K562 (cell line): ENCODE results near the gene ULK1. TPM values are rescaled to one million over a fixed set of nuclear protein-coding genes. Genes with fewer than 3 reads are reported as not detected.

Experiments used
- ARHGAP35 ChIP-seq: fragments of 450-650 bp; IDR thresholded peaks from 2 replicates; pipeline ENCODE4 v1.6.1; 2018; ENCODE audit not compliant: partially characterized antibody
- BACH1 ChIP-seq: fragments of 200-800 bp; sonication (Bioruptor generic); IDR thresholded peaks from 2 replicates; pipeline ENCODE4 v1.6.1; 2016; ENCODE audit warnings: missing genetic modification characterization, missing compliant biosample characterization
- BRF1 ChIP-seq: IDR thresholded peaks from 3 replicates; pipeline ENCODE4 v1.6.1; 2011; ENCODE audit warnings: borderline replicate concordance, mild to moderate bottlenecking; ENCODE audit not compliant: insufficient read length; ENCODE audit errors: extremely low read depth
- FOXJ2 ChIP-seq: fragments of 200-800 bp; sonication (Bioruptor generic); IDR thresholded peaks from 2 replicates; pipeline ENCODE4 v1.6.1; 2016; ENCODE audit warnings: missing genetic modification characterization, missing compliant biosample characterization
- MECOM ChIP-seq: fragments of 250-450 bp; sonication (Bioruptor Pico); IDR thresholded peaks from 2 replicates; pipeline ENCODE4 v1.8.0; 2022; ENCODE audit warnings: inconsistent platforms
- NFE2 ChIP-seq: IDR thresholded peaks from 2 replicates; pipeline ENCODE4 v1.6.1; 2014; ENCODE audit warnings: antibody characterized with exemption, low read depth
- POLR2AphosphoS2 ChIP-seq: IDR thresholded peaks from 2 replicates; pipeline ENCODE4 v1.6.1; 2012; ENCODE audit warnings: low read length, improper control_type of control experiment
- RBM22 ChIP-seq: fragments of 200-400 bp; formaldehyde crosslinking; IDR thresholded peaks from 2 replicates; pipeline ENCODE4 v1.6.1; 2018; ENCODE audit warnings: low read length, low read depth; ENCODE audit not compliant: poor library complexity, severe bottlenecking
- SIN3A ChIP-seq, 2 experiments: fragments of 150-350 bp in 1 of 2; IDR thresholded peaks; 2 replicates each; pipeline ENCODE4 v1.6.1; 2011 to 2016; ENCODE audit warnings: borderline replicate concordance in 2 of 2, low read depth in 2 of 2, low read length in 2 of 2, mild to moderate bottlenecking in 2 of 2, moderate library complexity in 2 of 2; ENCODE audit not compliant: control insufficient read depth in 1 of 2
- TAF1 ChIP-seq: IDR thresholded peaks from 2 replicates; pipeline ENCODE4 v1.6.1; 2011; ENCODE audit warnings: mild to moderate bottlenecking, low read length, moderate library complexity; ENCODE audit not compliant: insufficient read depth, control insufficient read depth, severe bottlenecking; ENCODE audit errors: extremely low read depth
- ZNF12 ChIP-seq: sonication (generic); formaldehyde crosslinking; IDR thresholded peaks from 2 replicates; pipeline ENCODE4 v1.4.0; 2020; ENCODE audit warnings: mild to moderate bottlenecking, missing genetic modification reagents
- ZNF133 ChIP-seq: fragments of 250-450 bp; sonication (Bioruptor Pico); IDR thresholded peaks from 2 replicates; pipeline ENCODE4 v1.4.0; 2020; ENCODE audit warnings: mild to moderate bottlenecking
- ZNF586 ChIP-seq: fragments of 450-650 bp; formaldehyde crosslinking; conservative IDR thresholded peaks from 2 replicates; pipeline ENCODE4 v1.4.0; 2020; ENCODE audit warnings: mild to moderate bottlenecking, moderate library complexity
- polyA plus RNA-seq, 8 experiments: library from polyadenylated mRNA; depleted of rRNA in 4 of 8; stranded (reverse) in 5 of 8; unstranded in 3 of 8; fragments of >200 nt; fragmentation: Nextera tagmentation in 2 of 8; fragmentation: Illumina TruSeq in 1 of 8; extraction: Ambion mirVana in 2 of 8; extraction: Trizol in 1 of 8; gene quantifications; 2 replicates each; pipeline versions ENCODE4 v1.2.1 to v1.2.3, GENCODE V29; 2011 to 2014; ENCODE audit warnings: inconsistent platforms in 1 of 8, missing spikeins in 1 of 8
- total RNA-seq, 7 experiments: library from RNA; depleted of rRNA in 6 of 7; stranded (reverse); fragments of >200 nt in 6 of 7; fragmentation: Illumina TruSeq in 2 of 7; extraction: Trizol in 2 of 7; gene quantifications; 2 replicates each; pipeline versions ENCODE4 v1.2.1 to v1.2.3, GENCODE V29; 2011 to 2021; ENCODE audit warnings: low replicate concordance in 1 of 7
- TF ChIP-seq, protein P1 (sequence below), 2 experiments: fragments of 450-650 bp; IDR thresholded peaks; 2 replicates each; pipeline ENCODE4 v1.6.1; 2016; ENCODE audit warnings: mild to moderate bottlenecking in 2 of 2, borderline replicate concordance in 1 of 2, low read depth in 1 of 2, moderate library complexity in 1 of 2
- TF ChIP-seq, protein P2 (sequence below): fragments of 250-450 bp; sonication (Bioruptor Pico); IDR thresholded peaks from 2 replicates; pipeline ENCODE4 v1.9.0; 2021; ENCODE audit warnings: mild to moderate bottlenecking
- TF ChIP-seq, protein P3 (sequence below): fragments of 250-450 bp; sonication (Bioruptor Pico); IDR thresholded peaks from 2 replicates; pipeline ENCODE4 v1.4.0; 2020

Gene ULK1
- total and polyA plus RNA-seq, 9 of the 15 experiments (the other 6 are each of a cell fraction or from before 2014, with no cell fraction given) = 0.15 to 29.4 (median 2.5) TPM

DNA sequence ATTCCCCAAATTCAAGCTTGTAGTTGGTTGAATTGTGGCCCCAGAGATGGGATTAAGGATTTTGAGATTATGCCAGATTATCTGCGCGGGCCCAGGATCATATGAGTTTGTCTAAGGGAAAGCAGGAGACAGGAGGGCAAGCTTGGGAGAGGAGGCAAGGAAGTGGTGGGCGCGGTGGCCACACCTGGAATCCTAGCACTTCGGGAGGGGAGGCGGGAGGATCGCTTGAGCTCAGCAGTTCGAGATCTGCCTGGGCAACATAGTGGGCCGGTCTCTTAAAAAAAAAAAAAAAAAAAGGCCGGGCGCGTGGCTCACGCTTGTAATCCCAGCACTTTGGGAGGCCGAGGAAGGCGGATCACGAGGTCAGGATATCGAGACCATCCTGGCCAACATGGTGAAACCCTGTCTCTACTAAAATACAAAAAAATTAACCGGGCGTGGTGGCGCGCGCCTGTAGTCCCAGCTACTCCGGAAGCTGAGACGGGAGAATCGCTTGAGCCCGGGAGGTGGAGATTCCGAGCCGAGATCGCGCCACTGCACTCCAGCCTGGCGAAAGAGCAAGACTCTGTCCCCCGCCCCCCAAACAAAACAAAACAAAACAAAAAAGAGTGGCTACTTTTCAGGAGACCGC, 33.8 kb downstream of the ULK1 start (continued):
- TF ChIP-seq RBM22 = no peak
- TF ChIP-seq TAF1 = peak; percentile 5
- no peak for TF ChIP-seq FOXJ2 (tag)
- TF ChIP-seq, protein P1, sequence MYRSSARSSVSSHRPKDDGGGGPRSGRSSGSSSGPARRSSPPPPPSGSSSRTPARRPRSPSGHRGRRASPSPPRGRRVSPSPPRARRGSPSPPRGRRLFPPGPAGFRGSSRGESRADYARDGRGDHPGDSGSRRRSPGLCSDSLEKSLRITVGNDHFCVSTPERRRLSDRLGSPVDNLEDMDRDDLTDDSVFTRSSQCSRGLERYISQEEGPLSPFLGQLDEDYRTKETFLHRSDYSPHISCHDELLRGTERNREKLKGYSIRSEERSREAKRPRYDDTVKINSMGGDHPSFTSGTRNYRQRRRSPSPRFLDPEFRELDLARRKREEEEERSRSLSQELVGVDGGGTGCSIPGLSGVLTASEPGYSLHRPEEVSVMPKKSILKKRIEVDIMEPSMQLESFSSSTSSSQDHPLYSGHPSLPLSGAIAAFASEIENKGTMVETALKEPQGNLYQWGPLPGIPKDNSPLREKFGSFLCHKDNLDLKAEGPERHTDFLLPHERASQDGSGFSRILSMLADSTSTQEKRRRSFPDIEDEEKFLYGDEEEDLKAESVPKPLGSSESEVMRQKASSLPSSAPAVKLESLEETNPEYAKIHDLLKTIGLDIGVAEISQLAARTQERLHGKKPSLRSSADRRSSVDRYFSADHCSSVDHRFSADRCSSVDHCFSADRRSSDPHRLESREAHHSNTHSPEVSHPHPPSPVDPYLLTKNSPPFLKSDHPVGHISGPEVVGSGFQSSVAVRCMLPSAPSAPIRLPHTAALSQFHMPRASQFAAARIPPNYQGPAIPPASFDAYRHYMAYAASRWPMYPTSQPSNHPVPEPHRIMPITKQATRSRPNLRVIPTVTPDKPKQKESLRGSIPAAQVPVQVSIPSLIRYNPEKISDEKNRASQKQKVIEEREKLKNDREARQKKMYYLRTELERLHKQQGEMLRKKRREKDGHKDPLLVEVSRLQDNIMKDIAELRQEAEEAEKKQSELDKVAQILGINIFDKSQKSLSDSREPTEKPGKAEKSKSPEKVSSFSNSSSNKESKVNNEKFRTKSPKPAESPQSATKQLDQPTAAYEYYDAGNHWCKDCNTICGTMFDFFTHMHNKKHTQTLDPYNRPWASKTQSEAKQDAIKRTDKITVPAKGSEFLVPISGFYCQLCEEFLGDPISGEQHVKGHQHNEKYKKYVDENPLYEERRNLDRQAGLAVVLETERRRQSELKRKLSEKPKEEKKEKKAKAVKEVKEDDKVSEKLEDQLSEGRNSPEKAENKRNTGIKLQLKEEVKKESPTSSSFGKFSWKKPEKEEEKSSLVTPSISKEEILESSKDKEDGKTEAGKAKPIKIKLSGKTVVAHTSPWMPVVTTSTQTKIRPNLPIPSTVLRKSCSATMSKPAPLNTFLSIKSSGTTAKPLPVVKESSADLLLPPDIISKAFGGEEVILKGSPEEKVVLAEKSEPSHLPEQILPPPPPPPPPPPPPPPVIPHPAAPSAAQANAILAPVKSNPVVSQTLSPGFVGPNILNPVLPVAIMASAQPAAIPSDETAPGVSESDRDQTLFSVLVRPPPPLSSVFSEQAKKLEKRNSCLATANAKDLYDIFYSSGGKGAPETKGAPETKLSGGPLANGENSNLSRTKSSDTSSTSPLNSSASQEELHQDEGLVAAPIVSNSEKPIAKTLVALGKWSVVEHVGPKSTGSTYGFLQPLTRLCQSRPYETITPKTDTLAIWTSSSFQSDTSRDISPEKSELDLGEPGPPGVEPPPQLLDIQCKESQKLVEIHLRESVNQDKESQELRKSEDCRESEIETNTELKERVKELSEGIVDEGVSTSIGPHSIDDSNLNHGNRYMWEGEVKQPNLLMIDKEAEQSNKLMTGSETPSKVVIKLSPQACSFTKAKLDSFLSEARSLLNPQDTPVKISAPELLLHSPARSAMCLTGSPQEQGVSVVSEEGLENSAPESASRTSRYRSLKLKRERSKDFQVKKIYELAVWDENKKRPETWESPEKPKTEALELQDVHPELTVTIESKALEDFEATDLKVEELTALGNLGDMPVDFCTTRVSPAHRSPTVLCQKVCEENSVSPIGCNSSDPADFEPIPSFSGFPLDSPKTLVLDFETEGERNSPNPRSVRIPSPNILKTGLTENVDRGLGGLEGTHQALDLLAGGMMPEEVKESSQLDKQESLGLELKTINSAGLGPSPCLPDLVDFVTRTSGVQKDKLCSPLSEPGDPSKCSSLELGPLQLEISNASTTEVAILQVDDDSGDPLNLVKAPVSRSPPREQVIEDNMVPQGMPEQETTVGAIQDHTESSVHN (IDR thresholded peaks at IDR 0.05; ENCODE audit: borderline replicate concordance in 1 of 2, low read depth in 1 of 2) = no peak
- no peak for TF ChIP-seq MECOM
- TF ChIP-seq POLR2AphosphoS2 = no peak
- TF ChIP-seq ARHGAP35 = no peak
- no peak for TF ChIP-seq SIN3A (IDR thresholded peaks at IDR 0.05; ENCODE audit: borderline replicate concordance in 2 of 2, control insufficient read depth in 1 of 2, low read depth in 2 of 2, low read length in 2 of 2)
- TF ChIP-seq BRF1 = no peak
- TF ChIP-seq ZNF586 (CRISPR knock-in tag) = no peak
- no peak for TF ChIP-seq ZNF133
- TF ChIP-seq BACH1 (tag) = no peak
- TF ChIP-seq ZNF12 (CRISPR knock-in tag) = no peak
- TF ChIP-seq, protein P2, sequence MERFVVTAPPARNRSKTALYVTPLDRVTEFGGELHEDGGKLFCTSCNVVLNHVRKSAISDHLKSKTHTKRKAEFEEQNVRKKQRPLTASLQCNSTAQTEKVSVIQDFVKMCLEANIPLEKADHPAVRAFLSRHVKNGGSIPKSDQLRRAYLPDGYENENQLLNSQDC (CRISPR knock-in tag) = no peak
- TF ChIP-seq, protein P3, sequence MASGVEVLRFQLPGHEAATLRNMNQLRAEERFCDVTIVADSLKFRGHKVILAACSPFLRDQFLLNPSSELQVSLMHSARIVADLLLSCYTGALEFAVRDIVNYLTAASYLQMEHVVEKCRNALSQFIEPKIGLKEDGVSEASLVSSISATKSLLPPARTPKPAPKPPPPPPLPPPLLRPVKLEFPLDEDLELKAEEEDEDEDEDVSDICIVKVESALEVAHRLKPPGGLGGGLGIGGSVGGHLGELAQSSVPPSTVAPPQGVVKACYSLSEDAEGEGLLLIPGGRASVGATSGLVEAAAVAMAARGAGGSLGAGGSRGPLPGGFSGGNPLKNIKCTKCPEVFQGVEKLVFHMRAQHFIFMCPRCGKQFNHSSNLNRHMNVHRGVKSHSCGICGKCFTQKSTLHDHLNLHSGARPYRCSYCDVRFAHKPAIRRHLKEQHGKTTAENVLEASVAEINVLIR (CRISPR knock-in tag) = no peak
- no peak for TF ChIP-seq NFE2
